HCT116 (cell line): ENCODE measurements around the gene LYRM4. TPM values are rescaled to one million over a fixed set of nuclear protein-coding genes. Genes with fewer than 3 reads are reported as not detected.

Experiments used
- ATAC-seq: fragments of 200-7000 bp; cut with Tn5 transposase; 2 replicates; pipeline ENCODE4 v1.9.1; 2020; ENCODE audit warnings: mild to moderate bottlenecking, moderate library complexity
- BruUV-seq: library from RNA; stranded (reverse); fragments of 400-500 nt; replicated peaks from 2 replicates; lab custom pipeline; 2021; lab: Mats Ljungman, UMichigan
- CTCF ChIA-PET: fragments of 300-600 bp; sonication (Branson Sonifier 250); formaldehyde crosslinking; loops from one replicate; lab custom pipeline; 2021; ENCODE audit warnings: antibody characterized with exemption; lab: Charles Lee
- POLR2A ChIA-PET: fragments of 300-600, 350-600 bp; sonication (Branson Sonifier 250); formaldehyde crosslinking; loops from one replicate; lab custom pipeline; 2021; ENCODE audit warnings: antibody characterized with exemption; lab: Charles Lee
- RAD21 ChIA-PET, 2 experiments: fragments of 300-600 bp; sonication (Branson Sonifier 250); formaldehyde crosslinking; loops; one replicate each; lab custom pipeline; 2023; ENCODE audit warnings: low total read pairs in 2 of 2; ENCODE audit not compliant: uncharacterized antibody in 2 of 2, unreplicated experiment in 2 of 2, low non-redundant PET in 1 of 2; lab: Charles Lee
- DNase-seq: peaks from one replicate; pipeline ENCODE4 v3.0.0-alpha.2; 2010; ENCODE audit warnings: low read depth, low spot score
- H2AFZ ChIP-seq: fragments of 200-600 bp; shearing (Covaris generic), sonication (generic); 2 replicates; pipeline ENCODE4 v1.6.1; 2017; ENCODE audit warnings: low read depth, mixed run types, mixed read lengths, antibody characterized with exemption, low read length; ENCODE audit not compliant: poor library complexity, severe bottlenecking
- H3K27ac ChIP-seq: 2 replicates; pipeline ENCODE4 v1.5.1; 2012; ENCODE audit warnings: low read depth, low read length
- H3K27me3 ChIP-seq: fragments of 200-600 bp; sonication (generic); 2 replicates; pipeline ENCODE4 v1.6.1; 2016; ENCODE audit warnings: mixed run types, low read length, mixed read lengths; ENCODE audit not compliant: insufficient read depth
- H3K36me3 ChIP-seq, 2 experiments: fragments of 200-500 bp in 1 of 2; fragments of 200-600 bp in 1 of 2; sonication (Bioruptor generic) in 1 of 2; sonication (generic) in 1 of 2; 2 replicates each; pipeline versions ENCODE4 v1.5.1 to v1.6.1; 2014 to 2016; ENCODE audit warnings: low read length in 2 of 2, inconsistent platforms in 1 of 2, mixed read lengths in 1 of 2, mixed run types in 1 of 2; ENCODE audit not compliant: insufficient read depth in 2 of 2, control insufficient read depth in 1 of 2
- H3K4me1 ChIP-seq, 2 experiments: fragments of 200-600 bp in 1 of 2; sonication (generic) in 1 of 2; 2 replicates each; pipeline versions ENCODE4 v1.5.1 to v1.6.1; 2012 to 2017; ENCODE audit warnings: low read length in 2 of 2, inconsistent platforms in 1 of 2, mild to moderate bottlenecking in 1 of 2, mixed read lengths in 1 of 2, mixed run types in 1 of 2, moderate library complexity in 1 of 2; ENCODE audit not compliant: insufficient read depth in 2 of 2, control insufficient read depth in 1 of 2
- H3K4me2 ChIP-seq: fragments of 200-600 bp; sonication (generic); 2 replicates; pipeline ENCODE4 v1.6.1; 2017; ENCODE audit warnings: mixed run types, low read length, mixed read lengths
- H3K4me3 ChIP-seq, 2 experiments: fragments of 200-600 bp in 1 of 2; sonication (generic) in 1 of 2; replicated peaks in 1 of 2; 2 replicates each; pipeline ENCODE4 v1.5.1; 2011 to 2016; ENCODE audit warnings: low read length in 2 of 2, control low read depth in 1 of 2, low read depth in 1 of 2, mild to moderate bottlenecking in 1 of 2, mixed read lengths in 1 of 2, mixed run types in 1 of 2
- H3K79me2 ChIP-seq: fragments of 200-600 bp; sonication (generic); 2 replicates; pipeline ENCODE4 v1.6.1; 2017; ENCODE audit warnings: mild to moderate bottlenecking, mixed run types, low read length, moderate library complexity, mixed read lengths; ENCODE audit not compliant: insufficient read depth
- H3K9ac ChIP-seq: fragments of 200-600 bp; sonication (generic); 2 replicates; pipeline ENCODE4 v1.6.1; 2016; ENCODE audit warnings: low read length, mixed read lengths
- H3K9me2 ChIP-seq: fragments of 200-600 bp; sonication (generic), shearing (Covaris generic); 2 replicates; pipeline ENCODE4 v1.6.1; 2017; ENCODE audit warnings: mixed run types, mild to moderate bottlenecking, moderate library complexity; ENCODE audit not compliant: insufficient read depth
- H3K9me3 ChIP-seq, 2 experiments: fragments of 200-500 bp in 1 of 2; fragments of 200-600 bp in 1 of 2; sonication (Bioruptor generic) in 1 of 2; sonication (generic) in 1 of 2; 2 replicates each; pipeline ENCODE4 v1.6.1; 2014 to 2017; ENCODE audit warnings: low read length in 2 of 2, mixed read lengths in 2 of 2, inconsistent platforms in 1 of 2, low read depth in 1 of 2, mild to moderate bottlenecking in 1 of 2, mixed run types in 1 of 2, moderate library complexity in 1 of 2; ENCODE audit not compliant: control insufficient read depth in 1 of 2, insufficient read depth in 1 of 2
- H4K20me1 ChIP-seq: fragments of 200-600 bp; sonication (generic), shearing (Covaris generic); 2 replicates; pipeline ENCODE4 v1.6.1; 2017; ENCODE audit warnings: mixed run types, mild to moderate bottlenecking, moderate library complexity; ENCODE audit not compliant: insufficient read depth
- ATF3 ChIP-seq: IDR thresholded peaks from 2 replicates; pipeline ENCODE4 v1.6.1; 2012
- CBX3 ChIP-seq: IDR thresholded peaks from 2 replicates; pipeline ENCODE4 v1.6.1; 2012; ENCODE audit warnings: low read depth
- CEBPB ChIP-seq: IDR thresholded peaks from 2 replicates; pipeline ENCODE4 v1.6.1; 2012; ENCODE audit warnings: low read depth
- EGR1 ChIP-seq: IDR thresholded peaks from 2 replicates; pipeline ENCODE4 v1.6.1; 2012; ENCODE audit warnings: low read depth
- ELF1 ChIP-seq: IDR thresholded peaks from 2 replicates; pipeline ENCODE4 v1.6.1; 2012; ENCODE audit warnings: low read depth, borderline replicate concordance
- EZH2 ChIP-seq: fragments of 200-600 bp; sonication (generic); IDR thresholded peaks from 2 replicates; pipeline ENCODE4 v1.6.1; 2017; ENCODE audit warnings: antibody characterized with exemption, mixed run types
- FOSL1 ChIP-seq: IDR thresholded peaks from 2 replicates; pipeline ENCODE4 v1.6.1; 2012; ENCODE audit warnings: low read depth
- JUND ChIP-seq: IDR thresholded peaks from 2 replicates; pipeline ENCODE4 v1.6.1; 2012
- MAX ChIP-seq: IDR thresholded peaks from 2 replicates; pipeline ENCODE4 v1.6.1; 2012
- POLR2A ChIP-seq: IDR thresholded peaks from 2 replicates; pipeline ENCODE4 v1.7.0; 2011; ENCODE audit warnings: borderline replicate concordance; ENCODE audit not compliant: insufficient read depth, insufficient read length; ENCODE audit errors: extremely low read depth
- POLR2AphosphoS5 ChIP-seq: IDR thresholded peaks from 2 replicates; pipeline ENCODE4 v1.6.1; 2011; ENCODE audit warnings: mild to moderate bottlenecking, low read depth, low read length, moderate library complexity
- RAD21 ChIP-seq: IDR thresholded peaks from 2 replicates; pipeline ENCODE4 v1.6.1; 2012; ENCODE audit warnings: low read depth, mild to moderate bottlenecking
- SP1 ChIP-seq: IDR thresholded peaks from 2 replicates; pipeline ENCODE4 v1.6.1; 2012; ENCODE audit warnings: low read depth
- SRF ChIP-seq: IDR thresholded peaks from 2 replicates; pipeline ENCODE4 v1.6.1; 2012; ENCODE audit warnings: low read depth
- TCF7L2 ChIP-seq: IDR thresholded peaks from 2 replicates; pipeline ENCODE4 v1.7.0; 2011; ENCODE audit warnings: borderline replicate concordance, inconsistent platforms; ENCODE audit not compliant: insufficient read depth, insufficient read length; ENCODE audit errors: extremely low read depth
- YY1 ChIP-seq: IDR thresholded peaks from 2 replicates; pipeline ENCODE4 v1.6.1; 2011; ENCODE audit warnings: low read length, low read depth, moderate library complexity, mild to moderate bottlenecking; ENCODE audit not compliant: insufficient replicate concordance; ENCODE audit errors: extremely low read depth
- ZBTB33 ChIP-seq: IDR thresholded peaks from 2 replicates; pipeline ENCODE4 v1.6.1; 2011; ENCODE audit warnings: mild to moderate bottlenecking, low read length, moderate library complexity; ENCODE audit not compliant: insufficient replicate concordance; ENCODE audit errors: extremely low read depth
- ZNF274 ChIP-seq: fragments of 200-500 bp; sonication (Bioruptor generic); IDR thresholded peaks from 2 replicates; pipeline ENCODE4 v1.6.1; 2014; ENCODE audit warnings: mild to moderate bottlenecking, low read depth, low read length, inconsistent platforms
- intact Hi-C: fragments of 100-400 bp; cut with micrococcal nuclease; formaldehyde crosslinking; loops from 2 replicates; pipeline ENCODE4 v1.10.0; 2022
- total RNA-seq: library from RNA; stranded (reverse); gene quantifications from one replicate; pipeline ENCODE4 v1.2.1, GENCODE V29; 2021; ENCODE audit not compliant: unreplicated experiment
- TF ChIP-seq, protein P1 (sequence below), 3 experiments: fragments of 200-600 bp in 1 of 3; sonication (generic) in 1 of 3; IDR thresholded peaks in 2 of 3; conservative IDR thresholded peaks in 1 of 3; 2 replicates each; pipeline ENCODE4 v1.5.1; 2012 to 2017; ENCODE audit warnings: low read depth in 2 of 3, low read length in 2 of 3, antibody characterized with exemption in 1 of 3, borderline replicate concordance in 1 of 3, control low read depth in 1 of 3, mild to moderate bottlenecking in 1 of 3, mixed read lengths in 1 of 3, mixed run types in 1 of 3, moderate library complexity in 1 of 3; ENCODE audit not compliant: insufficient read depth in 1 of 3
- TF ChIP-seq, protein P2 (sequence below): IDR thresholded peaks from 2 replicates; pipeline ENCODE4 v1.6.1; 2012; ENCODE audit warnings: low read depth

The LYRM4 gene
- total RNA-seq, 1 experiment from 2014 or later, result 30.1 TPM

- ChIA-PET RAD21 (no interaction called here), CTCF (no interaction called here), POLR2A (no interaction called here)
- intact Hi-C loops, result no loop called here
- ATAC-seq, result no peak
- no peak overlapping the region for H3K9ac ChIP-seq
- H3K9me3 ChIP-seq, result no peaks in the 10 kb centered on the region
- BruUV-seq, result no TSS peak
- no peak overlapping the region for H3K4me3 ChIP-seq
- no peaks in the 10 kb centered on the region for H3K27me3 ChIP-seq
- TF ChIP-seq ELF1 (no peak), EGR1 (no peak), SRF (no peak), SP1 (no peak), ZNF274 (no peak), TCF7L2 (no peak), POLR2A (no peak), RAD21 (no peak), CBX3 (no peak), EZH2 (no peak), POLR2AphosphoS5 (no peak), MAX (no peak), ATF3 (no peak), ZBTB33 (no peak), YY1 (no peak), JUND (no peak), CEBPB (no peak), FOSL1 (no peak)
- TF ChIP-seq, protein P1, sequence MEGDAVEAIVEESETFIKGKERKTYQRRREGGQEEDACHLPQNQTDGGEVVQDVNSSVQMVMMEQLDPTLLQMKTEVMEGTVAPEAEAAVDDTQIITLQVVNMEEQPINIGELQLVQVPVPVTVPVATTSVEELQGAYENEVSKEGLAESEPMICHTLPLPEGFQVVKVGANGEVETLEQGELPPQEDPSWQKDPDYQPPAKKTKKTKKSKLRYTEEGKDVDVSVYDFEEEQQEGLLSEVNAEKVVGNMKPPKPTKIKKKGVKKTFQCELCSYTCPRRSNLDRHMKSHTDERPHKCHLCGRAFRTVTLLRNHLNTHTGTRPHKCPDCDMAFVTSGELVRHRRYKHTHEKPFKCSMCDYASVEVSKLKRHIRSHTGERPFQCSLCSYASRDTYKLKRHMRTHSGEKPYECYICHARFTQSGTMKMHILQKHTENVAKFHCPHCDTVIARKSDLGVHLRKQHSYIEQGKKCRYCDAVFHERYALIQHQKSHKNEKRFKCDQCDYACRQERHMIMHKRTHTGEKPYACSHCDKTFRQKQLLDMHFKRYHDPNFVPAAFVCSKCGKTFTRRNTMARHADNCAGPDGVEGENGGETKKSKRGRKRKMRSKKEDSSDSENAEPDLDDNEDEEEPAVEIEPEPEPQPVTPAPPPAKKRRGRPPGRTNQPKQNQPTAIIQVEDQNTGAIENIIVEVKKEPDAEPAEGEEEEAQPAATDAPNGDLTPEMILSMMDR (IDR thresholded peaks at IDR 0.05 in 2 of 3, conservative IDR thresholded peaks at IDR 0.05 in 1 of 3; ENCODE audit: borderline replicate concordance in 1 of 3, insufficient read depth in 1 of 3, low read depth in 2 of 3, low read length in 2 of 3), result no peak
- TF ChIP-seq, protein P2, sequence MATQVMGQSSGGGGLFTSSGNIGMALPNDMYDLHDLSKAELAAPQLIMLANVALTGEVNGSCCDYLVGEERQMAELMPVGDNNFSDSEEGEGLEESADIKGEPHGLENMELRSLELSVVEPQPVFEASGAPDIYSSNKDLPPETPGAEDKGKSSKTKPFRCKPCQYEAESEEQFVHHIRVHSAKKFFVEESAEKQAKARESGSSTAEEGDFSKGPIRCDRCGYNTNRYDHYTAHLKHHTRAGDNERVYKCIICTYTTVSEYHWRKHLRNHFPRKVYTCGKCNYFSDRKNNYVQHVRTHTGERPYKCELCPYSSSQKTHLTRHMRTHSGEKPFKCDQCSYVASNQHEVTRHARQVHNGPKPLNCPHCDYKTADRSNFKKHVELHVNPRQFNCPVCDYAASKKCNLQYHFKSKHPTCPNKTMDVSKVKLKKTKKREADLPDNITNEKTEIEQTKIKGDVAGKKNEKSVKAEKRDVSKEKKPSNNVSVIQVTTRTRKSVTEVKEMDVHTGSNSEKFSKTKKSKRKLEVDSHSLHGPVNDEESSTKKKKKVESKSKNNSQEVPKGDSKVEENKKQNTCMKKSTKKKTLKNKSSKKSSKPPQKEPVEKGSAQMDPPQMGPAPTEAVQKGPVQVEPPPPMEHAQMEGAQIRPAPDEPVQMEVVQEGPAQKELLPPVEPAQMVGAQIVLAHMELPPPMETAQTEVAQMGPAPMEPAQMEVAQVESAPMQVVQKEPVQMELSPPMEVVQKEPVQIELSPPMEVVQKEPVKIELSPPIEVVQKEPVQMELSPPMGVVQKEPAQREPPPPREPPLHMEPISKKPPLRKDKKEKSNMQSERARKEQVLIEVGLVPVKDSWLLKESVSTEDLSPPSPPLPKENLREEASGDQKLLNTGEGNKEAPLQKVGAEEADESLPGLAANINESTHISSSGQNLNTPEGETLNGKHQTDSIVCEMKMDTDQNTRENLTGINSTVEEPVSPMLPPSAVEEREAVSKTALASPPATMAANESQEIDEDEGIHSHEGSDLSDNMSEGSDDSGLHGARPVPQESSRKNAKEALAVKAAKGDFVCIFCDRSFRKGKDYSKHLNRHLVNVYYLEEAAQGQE, result no peak
- no peaks in the 10 kb centered on the region for H3K9me2 ChIP-seq
- peaks cover 0 to 8% of the 10 kb centered on the region in 2 experiments; a peak in 2 of 4 replicates for H3K4me1 ChIP-seq
- H4K20me1 ChIP-seq, result no peaks in the 10 kb centered on the region; the same call in 1 of the 2 replicates
- no peaks in the 10 kb centered on the region for H3K36me3 ChIP-seq
- H3K27ac ChIP-seq, result no peak overlapping the region
- DNase-seq, result no peak
- no peak overlapping the region for H2AFZ ChIP-seq
- H3K4me2 ChIP-seq, result no peak overlapping the region
- no peaks in the 10 kb centered on the region for H3K79me2 ChIP-seq
Measured at GRCh38 chr6:5287966-5288297, 27.2 kb upstream of the LYRM4 start.
